ENCODE data around the gene CTSL. TPM values are rescaled to one million over a fixed set of nuclear protein-coding genes. Genes with fewer than 3 reads are reported as not detected.
A peak's percentile ranks its signal among the peaks of the same experiment; 100 is the strongest.

CTSL gene
- total RNA-seq, 4 donors from 2014 or later, result 160 to 932 (median 321) TPM

DNA sequence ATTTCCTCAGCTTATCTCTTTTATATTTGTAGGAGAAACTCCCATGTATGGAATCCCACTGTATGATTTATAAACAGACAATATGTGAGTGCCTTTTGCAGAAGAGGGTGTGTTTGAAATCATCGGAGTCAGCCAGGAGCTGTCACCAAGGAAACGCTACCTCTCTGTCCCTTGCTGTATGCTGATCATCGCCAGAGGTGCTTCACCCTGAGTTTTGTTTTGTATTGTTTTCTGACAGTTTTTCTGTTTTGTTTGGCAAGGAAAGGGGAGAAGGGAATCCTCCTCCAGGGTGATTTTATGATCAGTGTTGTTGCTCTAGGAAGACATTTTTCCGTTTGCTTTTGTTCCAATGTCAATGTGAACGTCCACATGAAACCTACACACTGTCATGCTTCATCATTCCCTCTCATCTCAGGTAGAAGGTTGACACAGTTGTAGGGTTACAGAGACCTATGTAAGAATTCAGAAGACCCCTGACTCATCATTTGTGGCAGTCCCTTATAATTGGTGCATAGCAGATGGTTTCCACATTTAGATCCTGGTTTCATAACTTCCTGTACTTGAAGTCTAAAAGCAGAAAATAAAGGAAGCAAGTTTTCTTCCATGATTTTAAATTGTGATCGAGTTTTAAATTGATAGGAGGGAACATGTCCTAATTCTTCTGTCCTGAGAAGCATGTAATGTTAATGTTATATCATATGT is 18.0 kb upstream of the CTSL start:
- TF ChIP-seq, protein P1, sequence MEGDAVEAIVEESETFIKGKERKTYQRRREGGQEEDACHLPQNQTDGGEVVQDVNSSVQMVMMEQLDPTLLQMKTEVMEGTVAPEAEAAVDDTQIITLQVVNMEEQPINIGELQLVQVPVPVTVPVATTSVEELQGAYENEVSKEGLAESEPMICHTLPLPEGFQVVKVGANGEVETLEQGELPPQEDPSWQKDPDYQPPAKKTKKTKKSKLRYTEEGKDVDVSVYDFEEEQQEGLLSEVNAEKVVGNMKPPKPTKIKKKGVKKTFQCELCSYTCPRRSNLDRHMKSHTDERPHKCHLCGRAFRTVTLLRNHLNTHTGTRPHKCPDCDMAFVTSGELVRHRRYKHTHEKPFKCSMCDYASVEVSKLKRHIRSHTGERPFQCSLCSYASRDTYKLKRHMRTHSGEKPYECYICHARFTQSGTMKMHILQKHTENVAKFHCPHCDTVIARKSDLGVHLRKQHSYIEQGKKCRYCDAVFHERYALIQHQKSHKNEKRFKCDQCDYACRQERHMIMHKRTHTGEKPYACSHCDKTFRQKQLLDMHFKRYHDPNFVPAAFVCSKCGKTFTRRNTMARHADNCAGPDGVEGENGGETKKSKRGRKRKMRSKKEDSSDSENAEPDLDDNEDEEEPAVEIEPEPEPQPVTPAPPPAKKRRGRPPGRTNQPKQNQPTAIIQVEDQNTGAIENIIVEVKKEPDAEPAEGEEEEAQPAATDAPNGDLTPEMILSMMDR (IDR thresholded peaks at IDR 0.05), result no peak
- no peak for ATAC-seq (ENCODE audit: low FRiP score)
- DNase-seq (ENCODE audit: low spot score), result no peak

DNA sequence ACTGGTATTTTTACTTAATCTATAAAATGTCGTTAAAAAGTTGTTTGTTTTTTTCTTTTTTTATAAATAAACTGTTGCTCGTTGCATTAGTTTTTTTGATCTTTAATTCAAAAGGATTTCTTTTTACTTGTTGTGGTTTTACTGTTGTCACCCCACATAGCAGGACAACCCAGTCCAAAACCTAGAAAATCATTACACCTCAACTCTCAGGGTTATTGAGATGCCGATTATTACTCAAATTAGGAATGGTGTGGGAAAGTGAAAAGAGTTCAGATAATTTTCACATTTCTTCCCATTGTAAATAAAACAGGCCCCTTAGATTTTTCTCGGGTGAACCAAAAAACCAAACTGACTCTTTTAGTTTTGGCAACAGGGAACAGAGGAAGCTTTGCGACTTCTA is 17.4 kb upstream of the CTSL start:
- DNase-seq (ENCODE audit: low spot score) (no peak), ATAC-seq (ENCODE audit: low FRiP score) (no peak)
- TF ChIP-seq, protein P1 (IDR thresholded peaks at IDR 0.05), result no peak

DNA sequence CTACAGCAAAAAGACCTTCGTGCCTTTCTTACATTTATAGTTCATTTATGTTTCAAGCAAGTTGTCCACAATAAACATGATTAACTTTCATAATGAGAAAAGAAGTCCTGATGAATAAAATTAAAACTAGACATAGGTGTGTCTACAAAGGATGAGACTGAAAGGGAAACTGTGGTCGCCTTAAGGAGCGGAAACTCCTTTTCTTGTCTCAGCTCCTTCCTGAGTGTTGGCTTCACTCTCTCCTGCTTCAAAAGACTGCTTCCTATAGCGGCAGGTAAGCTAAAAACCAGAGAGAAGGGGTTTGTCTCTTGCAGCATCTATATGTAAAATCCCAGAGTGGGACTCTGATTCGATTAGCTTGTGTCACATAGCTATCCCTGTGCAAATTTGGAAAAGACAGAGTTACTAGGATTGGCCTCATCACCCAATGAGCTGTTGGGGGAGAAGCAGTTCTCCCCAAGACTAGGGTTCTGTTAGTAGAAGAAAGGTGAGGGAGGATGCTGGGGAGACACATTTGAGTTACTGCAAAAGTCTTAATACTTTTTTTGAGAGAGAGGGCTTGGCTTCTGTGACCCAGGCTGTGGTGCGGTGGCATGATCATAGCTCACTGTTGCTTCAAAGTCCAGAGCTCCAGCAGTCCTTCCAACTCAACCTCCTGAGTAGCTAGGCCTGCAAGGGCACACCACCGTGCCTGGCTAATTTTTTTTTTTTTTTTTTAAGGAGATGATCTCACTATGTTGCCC is 16.8 kb upstream of the CTSL start:
- TF ChIP-seq, protein P1 (IDR thresholded peaks at IDR 0.05), result no peak
- DNase-seq (ENCODE audit: low spot score) (no peak), ATAC-seq (ENCODE audit: low FRiP score) (no peak)

DNA sequence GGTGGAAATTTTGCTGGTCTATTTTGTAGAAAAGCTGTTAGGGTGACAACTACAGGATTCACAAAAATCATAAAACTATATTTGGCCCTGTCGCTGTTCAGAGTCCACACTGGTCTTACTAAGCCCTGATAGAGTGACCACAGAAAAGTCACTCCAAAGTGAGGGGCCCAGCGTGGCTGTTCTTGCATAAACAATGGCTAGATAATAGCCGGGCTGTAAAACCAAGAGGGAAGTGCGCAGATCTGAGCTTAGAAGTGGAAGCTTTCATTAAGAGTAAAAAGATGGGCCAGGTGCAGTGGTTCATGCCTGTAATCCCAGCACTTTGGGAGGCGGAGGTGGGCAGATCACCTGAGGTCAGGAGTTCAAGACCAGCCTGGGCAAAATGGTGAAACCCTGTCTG is 15.5 kb upstream of the CTSL start:
- TF ChIP-seq, protein P1 (IDR thresholded peaks at IDR 0.05), result no peak
- ATAC-seq (ENCODE audit: low FRiP score) (no peak), DNase-seq (ENCODE audit: low spot score) (no peak)

DNA sequence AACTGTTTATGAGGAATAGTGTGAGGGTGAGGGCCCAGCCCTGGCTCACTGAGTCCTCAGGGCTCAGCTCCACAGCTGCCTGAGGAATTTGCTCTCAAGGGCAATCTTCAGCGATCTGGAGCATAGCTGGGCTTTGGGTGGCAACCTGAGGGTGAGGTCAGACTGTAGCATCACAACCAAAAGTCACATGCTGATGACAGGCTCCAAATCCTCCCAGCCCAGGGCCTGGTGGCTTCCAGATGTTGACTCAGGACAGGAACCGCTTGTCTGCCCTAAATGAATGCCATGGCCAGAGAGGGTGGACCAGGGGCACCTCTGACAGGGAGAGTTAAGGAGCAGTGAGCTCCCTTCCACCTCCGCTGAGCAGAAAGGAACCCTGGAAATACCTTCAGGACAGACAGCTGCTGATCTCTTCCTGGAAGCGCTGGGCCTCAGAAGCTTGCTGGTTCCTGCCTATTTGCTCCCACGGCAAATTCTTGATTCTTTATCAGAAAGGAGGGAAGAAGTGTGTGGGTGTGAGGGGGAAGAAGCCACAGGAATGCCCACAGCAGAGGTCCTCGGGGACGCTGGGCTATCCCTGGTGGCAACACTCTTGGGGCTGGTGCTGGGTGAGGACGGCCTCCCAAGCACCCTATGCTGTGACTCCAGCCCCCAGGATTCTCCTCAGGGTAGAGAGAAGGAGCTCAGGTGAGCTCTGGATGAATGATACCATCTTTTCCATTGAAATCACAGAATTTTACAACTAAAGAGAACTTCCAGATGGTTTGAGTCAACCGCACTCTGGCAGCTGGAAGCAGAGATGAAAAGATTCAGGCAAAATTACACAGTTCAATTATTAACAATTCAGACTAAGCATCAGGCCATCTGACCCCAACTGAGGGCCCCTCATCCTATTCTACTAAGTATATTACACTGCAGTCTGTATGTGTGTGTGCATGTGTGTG is 13.8 kb upstream of the CTSL start:
- TF ChIP-seq, protein P1 (IDR thresholded peaks at IDR 0.05), result no peak
- DNase-seq (ENCODE audit: low spot score), result peak; percentile 42
- peak; percentile 62 for ATAC-seq (ENCODE audit: low FRiP score)

DNA sequence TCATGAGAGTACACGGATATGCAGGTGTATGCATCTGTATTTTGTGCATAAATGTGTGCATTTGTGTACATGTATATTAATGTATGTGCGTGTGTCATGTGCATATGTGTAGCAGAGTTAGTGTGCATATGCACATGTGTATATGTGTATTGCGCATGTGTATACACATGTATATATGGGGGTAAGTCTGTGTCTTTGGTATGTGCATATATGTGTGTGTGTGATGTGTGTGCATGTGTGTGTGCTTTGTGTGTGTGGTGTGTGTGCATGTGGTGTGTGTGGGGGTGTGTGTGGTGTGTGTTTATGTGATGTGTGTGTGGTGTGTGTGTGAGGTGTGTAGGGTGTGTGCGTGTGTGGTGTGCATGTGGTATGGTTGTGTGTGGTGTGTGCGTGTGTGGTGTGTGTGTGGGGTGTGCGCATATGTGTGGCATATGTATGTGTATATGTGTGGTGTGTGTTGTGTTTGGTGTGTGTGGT is 13.1 kb upstream of the CTSL start:
- DNase-seq (ENCODE audit: low spot score) (no peak), ATAC-seq (ENCODE audit: low FRiP score) (peak; percentile 2)
- TF ChIP-seq, protein P1 (IDR thresholded peaks at IDR 0.05), result no peak
